SK-N-SH treated with all-trans-retinoic acid at 6 μM for 48 hours (cell line): Measurements from ENCODE around the gene NHS.

ENCODE experiments used
- BACH2 ChIP-seq: fragments of 250-450 bp; sonication (Bioruptor Pico); IDR thresholded peaks from 2 replicates; pipeline ENCODE4 v1.9.0; 2021; ENCODE audit warnings: mild to moderate bottlenecking, borderline replicate concordance
- ZNF565 ChIP-seq: fragments of 450-650 bp; formaldehyde crosslinking; conservative IDR thresholded peaks from 2 replicates; pipeline ENCODE4 v1.5.0; 2020; ENCODE audit warnings: low read depth, mild to moderate bottlenecking, moderate library complexity

GRCh38 chrX:17414839-17415238, 39.8 kb downstream of the NHS start:
- TF ChIP-seq ZNF565 (CRISPR knock-in tag) (no peak), BACH2 (CRISPR knock-in tag) (no peak)
